ENCODE measurements around the gene MYO1A. TPM values are rescaled to one million over a fixed set of nuclear protein-coding genes. Genes with fewer than 3 reads are reported as not detected.
"Not testable (repeated sequence)": the region's sequence is repeated elsewhere in the genome, so short reads cannot be mapped to it uniquely, and the experiment has no call there.

MYO1A gene
- total RNA-seq, 6 donors from 2014 or later = under 0.01 to 6.2 (median 0.67) TPM; not detected in 1

DNA sequence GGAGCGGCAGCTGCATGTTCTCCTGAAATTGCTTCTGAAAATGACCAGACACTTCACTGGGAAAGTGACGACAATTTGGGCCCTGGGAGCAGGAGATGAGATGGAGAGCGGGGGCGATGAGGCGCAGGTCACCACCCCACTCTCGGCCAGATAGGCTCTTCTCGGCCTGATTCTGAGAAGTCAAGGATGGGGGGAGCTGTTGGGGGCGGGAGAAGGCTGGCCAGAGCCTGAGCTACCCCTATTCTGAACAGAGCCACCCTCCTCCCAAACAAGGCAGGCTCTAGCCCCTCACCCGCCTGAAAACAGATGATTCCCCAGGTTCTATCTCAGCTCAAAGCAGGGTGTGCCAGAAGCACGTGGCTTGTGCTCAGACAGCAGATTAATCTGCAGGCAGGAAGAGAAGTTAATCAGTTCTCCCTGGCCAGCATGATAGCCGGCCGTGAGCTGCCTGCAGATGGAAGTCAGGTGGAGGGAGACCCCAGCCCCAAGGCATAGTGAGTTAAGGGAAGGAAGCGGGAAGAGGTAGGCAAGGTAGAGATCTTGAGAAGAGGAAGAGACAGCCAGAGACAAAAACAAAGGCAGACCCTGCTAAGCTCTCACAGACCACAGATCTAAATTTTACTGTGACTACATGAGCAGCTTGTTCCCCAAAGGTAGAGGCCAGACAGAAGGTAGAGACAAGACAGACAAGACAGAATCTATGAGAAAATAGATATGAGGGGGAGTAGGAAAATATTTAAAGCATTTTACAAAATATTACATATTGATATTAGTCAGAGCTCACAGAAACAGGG lies 22.7 kb downstream of the MYO1A start:
- no peak for DNase-seq
- 63 to 69% methylated on average over 11 to 13 of the region's 13 CpGs for WGBS, 2 donors

DNA sequence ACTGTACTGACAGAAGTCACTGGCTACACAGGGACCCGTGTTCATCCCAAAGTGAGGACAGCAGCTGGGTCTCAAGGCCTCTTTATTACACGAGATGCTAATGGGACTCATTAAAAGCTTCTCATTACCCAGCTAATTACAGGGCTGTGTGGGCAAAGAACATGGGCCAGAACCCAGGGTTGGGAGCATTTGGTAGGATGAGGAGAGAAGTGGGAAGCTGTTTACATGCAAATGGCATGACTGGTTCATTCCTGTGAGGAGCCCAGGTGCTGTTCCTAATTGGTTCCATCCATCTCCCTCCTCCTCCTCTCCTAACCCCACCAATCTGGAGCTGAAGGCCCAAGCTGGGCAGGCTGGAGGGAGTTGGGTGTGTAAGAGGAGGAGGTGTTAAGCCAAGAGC lies 24.7 kb downstream of the MYO1A start:
- DNase-seq (no peak), ATAC-seq (ENCODE audit: low FRiP score in 2 of 2) (no peak)
- Histone ChIP-seq H3K9me3 (no peaks in the 10 kb centered on the region), H3K4me3 (no peak overlapping the region), H3K27me3 (no peaks in the 10 kb centered on the region), H3K36me3 (no peaks in the 10 kb centered on the region), H3K27ac (no peak overlapping the region), H3K4me1 (no peaks in the 10 kb centered on the region)
- 88 to 89% methylated on average over 2 of the region's 2 CpGs for WGBS, 2 donors
- no peak for TF ChIP-seq EP300 (IDR thresholded peaks at IDR 0.05)
- no peak for TF ChIP-seq POLR2AphosphoS5 (IDR thresholded peaks at IDR 0.05)
- TF ChIP-seq POLR2A (IDR thresholded peaks at IDR 0.05) = no peak
- no peak for TF ChIP-seq CTCF (IDR thresholded peaks at IDR 0.05)

More for the DNA sequence above, 22.7 kb downstream of the MYO1A start:
- Histone ChIP-seq H3K36me3 (no peaks in the 10 kb centered on the region), H3K4me3 (no peak overlapping the region), H3K27me3 (no peaks in the 10 kb centered on the region), H3K9me3 (no peaks in the 10 kb centered on the region), H3K4me1 (no peaks in the 10 kb centered on the region), H3K27ac (no peak overlapping the region)
- ATAC-seq (ENCODE audit: low FRiP score in 2 of 2) = no peak
- TF ChIP-seq POLR2A (IDR thresholded peaks at IDR 0.05) = no peak
- TF ChIP-seq POLR2AphosphoS5 (IDR thresholded peaks at IDR 0.05) = no peak

- DNase-seq; H3K4me1 ChIP-seq; H3K27ac ChIP-seq; H3K36me3 ChIP-seq; ATAC-seq (ENCODE audit: low FRiP score in 2 of 2); H3K27me3 ChIP-seq; H3K9me3 ChIP-seq; H3K4me3 ChIP-seq: not testable (repeated sequence)
- 94 to 97% methylated on average over 5 of the region's 5 CpGs for WGBS, 2 donors
These were observed 27.6 kb downstream of the MYO1A start for GRCh38 chr12:57022324-57022723.

GRCh38 chr12:57019983-57020719 lies 29.8 kb downstream of the MYO1A start:
- H3K27me3 ChIP-seq = no peaks in the 10 kb centered on the region
- H3K27ac ChIP-seq = no peak overlapping the region
- WGBS, 2 donors = 90 to 95% methylated on average over 9 of the region's 9 CpGs
- no peaks in the 10 kb centered on the region for H3K36me3 ChIP-seq
- no peak overlapping the region for H3K4me3 ChIP-seq
- DNase-seq = no peak
- TF ChIP-seq POLR2A (IDR thresholded peaks at IDR 0.05) = no peak
- no peak for TF ChIP-seq POLR2AphosphoS5 (IDR thresholded peaks at IDR 0.05)
- TF ChIP-seq EP300 (IDR thresholded peaks at IDR 0.05) = no peak
- no peak for TF ChIP-seq CTCF (IDR thresholded peaks at IDR 0.05)
- H3K9me3 ChIP-seq = no peaks in the 10 kb centered on the region
- no peaks in the 10 kb centered on the region for H3K4me1 ChIP-seq
- ATAC-seq (ENCODE audit: low FRiP score in 2 of 2) = no peak

GRCh38 chr12:57018906-57019305 lies 31.0 kb downstream of the MYO1A start:
- WGBS, 2 donors = 83 to 96% methylated on average over 1 of the region's 1 CpG
- no peaks in the 10 kb centered on the region for H3K36me3 ChIP-seq
- TF ChIP-seq EP300 (IDR thresholded peaks at IDR 0.05) (no peak), CTCF (IDR thresholded peaks at IDR 0.05) (no peak), POLR2A (IDR thresholded peaks at IDR 0.05) (no peak), POLR2AphosphoS5 (IDR thresholded peaks at IDR 0.05) (no peak)
- DNase-seq (no peak), ATAC-seq (ENCODE audit: low FRiP score in 2 of 2) (no peak)
- no peaks in the 10 kb centered on the region for H3K27me3 ChIP-seq
- no peaks in the 10 kb centered on the region for H3K9me3 ChIP-seq
- H3K4me1 ChIP-seq = no peaks in the 10 kb centered on the region
- H3K27ac ChIP-seq = no peak overlapping the region
- H3K4me3 ChIP-seq = no peak overlapping the region

GRCh38 chr12:57018353-57018752 lies 31.6 kb downstream of the MYO1A start:
- not testable (repeated sequence) for H3K4me3 ChIP-seq; H3K27me3 ChIP-seq; H3K36me3 ChIP-seq; H3K4me1 ChIP-seq; H3K27ac ChIP-seq; ATAC-seq (ENCODE audit: low FRiP score in 2 of 2); H3K9me3 ChIP-seq; DNase-seq
- 77 to 78% methylated on average over 5 of the region's 5 CpGs for WGBS, 2 donors
